ENCODE results near the gene ADAMTS19. TPM values are rescaled to one million over a fixed set of nuclear protein-coding genes. Genes with fewer than 3 reads are reported as not detected.

The ADAMTS19 gene
- total and polyA plus RNA-seq, 11 donors = 0.16 to 1.2 (median 0.53) TPM; not detected in 3

DNA sequence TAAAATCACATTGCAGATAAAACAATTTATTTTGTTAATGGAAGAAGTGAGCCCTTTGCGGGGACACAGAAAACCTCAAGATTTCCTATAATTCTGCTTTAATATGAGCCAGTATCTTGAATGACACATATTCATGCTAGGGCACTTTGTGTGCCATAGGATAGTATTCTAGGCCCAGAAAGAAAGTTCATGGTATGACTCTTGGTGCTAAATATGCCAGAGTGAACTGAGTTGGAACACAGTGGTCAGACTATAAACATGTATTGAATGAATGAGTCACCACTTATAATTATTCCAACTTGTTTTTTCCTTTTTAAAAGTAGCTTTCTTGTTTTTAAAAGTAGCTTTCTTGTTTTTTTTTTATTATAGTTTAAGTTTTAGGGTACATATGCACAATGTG is 46.0 kb downstream of the ADAMTS19 start:
- no peak for ATAC-seq
- H3K36me3 ChIP-seq = no peaks in the 10 kb centered on the region
- intact Hi-C loops (cut with DNase I) = no loop called here

DNA sequence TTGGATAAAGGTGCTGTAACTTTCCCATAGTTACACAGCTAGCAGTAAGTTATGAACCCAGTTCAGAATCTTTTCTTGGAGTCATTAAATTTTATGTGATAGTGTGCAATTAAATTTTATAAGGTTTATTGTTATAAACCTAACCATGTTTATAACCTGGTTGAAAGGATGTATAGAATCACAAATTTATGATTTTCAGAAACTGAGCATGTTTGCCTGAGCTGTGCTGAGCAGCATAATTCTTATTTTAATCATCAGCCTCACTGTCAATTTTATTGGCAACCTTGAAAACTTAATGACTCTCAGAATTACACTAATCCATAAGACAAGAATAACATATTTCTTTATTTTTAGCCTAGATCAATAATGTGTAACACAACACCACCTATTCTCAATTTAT is 46.9 kb downstream of the ADAMTS19 start:
- Histone ChIP-seq H3K4me3 (no peak overlapping the region), H3K4me1 (no peaks in the 10 kb centered on the region), H3K27me3 (no peaks in the 10 kb centered on the region), H3K36me3 (no peaks in the 10 kb centered on the region), H3K9me3 (no peaks in the 10 kb centered on the region), H3K27ac (no peak overlapping the region)
- no peak for TF ChIP-seq POLR2A (IDR thresholded peaks at IDR 0.05)
- TF ChIP-seq, protein P1, sequence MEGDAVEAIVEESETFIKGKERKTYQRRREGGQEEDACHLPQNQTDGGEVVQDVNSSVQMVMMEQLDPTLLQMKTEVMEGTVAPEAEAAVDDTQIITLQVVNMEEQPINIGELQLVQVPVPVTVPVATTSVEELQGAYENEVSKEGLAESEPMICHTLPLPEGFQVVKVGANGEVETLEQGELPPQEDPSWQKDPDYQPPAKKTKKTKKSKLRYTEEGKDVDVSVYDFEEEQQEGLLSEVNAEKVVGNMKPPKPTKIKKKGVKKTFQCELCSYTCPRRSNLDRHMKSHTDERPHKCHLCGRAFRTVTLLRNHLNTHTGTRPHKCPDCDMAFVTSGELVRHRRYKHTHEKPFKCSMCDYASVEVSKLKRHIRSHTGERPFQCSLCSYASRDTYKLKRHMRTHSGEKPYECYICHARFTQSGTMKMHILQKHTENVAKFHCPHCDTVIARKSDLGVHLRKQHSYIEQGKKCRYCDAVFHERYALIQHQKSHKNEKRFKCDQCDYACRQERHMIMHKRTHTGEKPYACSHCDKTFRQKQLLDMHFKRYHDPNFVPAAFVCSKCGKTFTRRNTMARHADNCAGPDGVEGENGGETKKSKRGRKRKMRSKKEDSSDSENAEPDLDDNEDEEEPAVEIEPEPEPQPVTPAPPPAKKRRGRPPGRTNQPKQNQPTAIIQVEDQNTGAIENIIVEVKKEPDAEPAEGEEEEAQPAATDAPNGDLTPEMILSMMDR (IDR thresholded peaks at IDR 0.05) = no peak
- DNase-seq = no peak
- intact Hi-C loops (cut with DNase I) = no loop called here
- ATAC-seq = no peak

More for the DNA sequence above, 46.0 kb downstream of the ADAMTS19 start:
- Histone ChIP-seq H3K27me3 (no peaks in the 10 kb centered on the region), H3K4me3 (no peak overlapping the region), H3K4me1 (no peaks in the 10 kb centered on the region), H3K27ac (no peak overlapping the region), H3K9me3 (no peaks in the 10 kb centered on the region)
- no peak for DNase-seq
- WGBS, 4 donors = 84 to 96% (median 92%) methylated on average over 1 of the region's 1 CpG
- no peak for TF ChIP-seq POLR2A (IDR thresholded peaks at IDR 0.05)
- TF ChIP-seq, protein P1 (IDR thresholded peaks at IDR 0.05) = no peak

DNA sequence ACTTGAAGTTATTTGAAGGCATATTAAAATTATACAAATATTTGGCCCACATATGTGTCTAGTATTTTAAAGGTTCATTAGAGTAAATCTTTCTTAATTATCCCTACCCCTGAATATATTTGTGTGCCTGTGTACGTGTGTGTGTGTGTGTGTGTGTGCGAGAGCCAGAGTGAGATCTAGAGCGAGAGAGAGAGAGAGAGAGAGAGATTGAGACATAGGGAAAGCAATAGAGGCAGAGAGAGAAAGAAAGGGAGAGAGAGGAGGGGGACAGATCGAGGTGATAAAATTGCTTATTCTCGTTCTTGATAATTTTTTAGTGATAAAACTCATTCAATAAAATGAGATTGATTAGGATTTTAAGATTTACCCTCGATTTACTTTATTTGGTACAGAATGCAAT is 47.4 kb downstream of the ADAMTS19 start:
- Histone ChIP-seq H3K27ac (no peak overlapping the region), H3K4me1 (no peaks in the 10 kb centered on the region), H3K36me3 (no peaks in the 10 kb centered on the region), H3K27me3 (no peaks in the 10 kb centered on the region), H3K4me3 (no peak overlapping the region), H3K9me3 (no peaks in the 10 kb centered on the region)
- 72 to 79% (median 78%) methylated on average over 6 of the region's 6 CpGs for WGBS, 4 donors
- TF ChIP-seq POLR2A (IDR thresholded peaks at IDR 0.05) = no peak
- TF ChIP-seq, protein P1 (IDR thresholded peaks at IDR 0.05) = no peak
- intact Hi-C loops (cut with DNase I) = no loop called here
- no peak for DNase-seq
- no peak for ATAC-seq

DNA sequence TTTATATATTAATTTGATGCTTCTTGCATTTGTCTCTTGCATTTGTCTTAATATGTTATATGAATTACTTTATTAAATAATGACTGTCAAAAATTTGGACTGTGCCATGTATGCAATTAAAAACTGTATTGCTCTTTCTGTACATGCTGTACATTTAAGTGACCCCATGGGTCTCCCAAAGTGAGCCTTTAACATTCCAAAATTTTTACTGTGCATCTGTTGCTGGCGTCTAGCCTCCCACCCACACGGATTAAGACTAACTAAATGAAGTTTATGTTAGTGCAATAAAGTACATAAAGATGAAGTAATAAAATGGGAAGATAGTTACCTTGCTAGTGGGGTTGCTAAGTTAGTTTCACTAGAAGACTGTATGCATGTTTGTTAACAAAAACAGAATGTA is 48.5 kb downstream of the ADAMTS19 start:
- no peaks in the 10 kb centered on the region for H3K9me3 ChIP-seq
- H3K27me3 ChIP-seq = no peaks in the 10 kb centered on the region
- TF ChIP-seq POLR2A (IDR thresholded peaks at IDR 0.05) = no peak
- TF ChIP-seq, protein P1 (IDR thresholded peaks at IDR 0.05) = no peak
- 70 to 77% (median 76%) methylated on average over 2 of the region's 2 CpGs for WGBS, 4 donors
- DNase-seq (no peak), ATAC-seq (no peak)
- no peaks in the 10 kb centered on the region for H3K4me1 ChIP-seq
- H3K4me3 ChIP-seq = no peak overlapping the region
- no peaks in the 10 kb centered on the region for H3K36me3 ChIP-seq
- no peak overlapping the region for H3K27ac ChIP-seq
- intact Hi-C loops (cut with DNase I) = no loop called here

Measured in heart left ventricle (tissue), 16 donors.